ENCODE data around the gene CACNG3.

Gene CACNG3

DNA sequence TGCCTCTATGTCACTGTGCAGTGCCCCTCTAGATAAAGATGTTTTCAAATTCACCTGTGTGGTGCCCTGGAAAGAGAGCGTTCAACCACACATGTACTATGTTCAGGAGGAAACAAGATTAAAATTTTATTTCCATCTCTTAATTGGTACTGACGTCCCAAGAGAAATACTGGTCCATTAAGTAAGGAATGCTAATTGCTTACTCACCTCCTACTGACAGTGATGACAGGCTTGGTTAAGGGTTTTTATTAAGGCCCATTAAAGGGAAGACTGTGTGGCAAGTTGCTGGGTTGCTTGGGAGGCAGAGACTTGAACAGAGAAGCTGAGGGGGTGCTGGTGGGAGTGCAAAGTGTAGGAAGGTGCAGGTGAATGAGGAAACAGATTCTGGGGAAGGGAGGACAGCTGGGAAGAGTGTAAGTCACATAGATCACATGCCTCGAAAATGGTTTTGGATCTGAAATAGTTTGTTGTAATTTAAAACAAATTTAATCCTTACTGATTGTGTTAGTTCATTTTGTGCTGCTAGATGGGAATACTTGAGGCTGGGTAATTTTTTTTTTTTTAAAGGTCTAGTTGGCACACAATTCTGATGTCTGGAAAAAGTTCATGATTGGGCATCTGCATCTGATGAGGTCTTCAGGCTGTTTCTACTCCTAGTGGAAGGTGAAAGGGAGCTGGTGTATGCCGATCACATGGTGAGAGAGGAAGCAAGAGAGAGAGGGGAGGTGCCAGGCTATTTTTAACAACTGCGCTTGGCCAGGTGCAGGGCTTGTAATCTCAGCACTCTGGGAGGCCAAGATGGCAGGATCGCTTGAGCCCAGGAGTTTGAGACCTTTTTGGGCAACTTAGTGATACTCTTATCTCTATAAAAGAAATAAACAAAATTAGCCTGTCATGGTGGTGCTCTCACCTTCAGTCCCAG is 140.5 kb downstream of the CACNG3 start:
- no peak for DNase-seq (ENCODE audit: low read depth)

DNA sequence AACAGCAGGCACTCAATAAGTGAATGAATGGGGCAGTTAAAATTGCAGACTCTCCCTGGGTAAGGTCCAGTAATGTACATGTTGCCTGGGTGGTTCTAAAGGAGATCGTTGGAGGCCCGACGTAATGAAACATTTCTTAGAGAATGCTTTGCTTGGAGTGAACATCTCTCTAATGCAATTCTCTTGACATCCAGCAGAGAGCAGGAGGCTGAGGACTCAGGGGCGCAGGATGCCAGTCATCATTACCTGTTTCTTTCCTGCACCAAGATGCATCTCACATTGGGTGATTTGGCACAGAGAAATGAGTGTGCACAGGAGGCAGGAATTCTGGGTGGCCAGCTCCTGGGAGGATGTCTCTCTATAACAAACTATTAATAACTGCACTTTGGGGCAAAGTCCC is 152.9 kb downstream of the CACNG3 start:
- DNase-seq (ENCODE audit: low read depth): no peak
